GM19452 (cell line): ENCODE data around the gene NEURL1B.

Source experiments
- ATAC-seq: cut with Tn5 transposase; IDR thresholded peaks from one replicate; pipeline ENCODE4 v1.9.1; 2021; ENCODE audit not compliant: unreplicated experiment

The NEURL1B gene

DNA sequence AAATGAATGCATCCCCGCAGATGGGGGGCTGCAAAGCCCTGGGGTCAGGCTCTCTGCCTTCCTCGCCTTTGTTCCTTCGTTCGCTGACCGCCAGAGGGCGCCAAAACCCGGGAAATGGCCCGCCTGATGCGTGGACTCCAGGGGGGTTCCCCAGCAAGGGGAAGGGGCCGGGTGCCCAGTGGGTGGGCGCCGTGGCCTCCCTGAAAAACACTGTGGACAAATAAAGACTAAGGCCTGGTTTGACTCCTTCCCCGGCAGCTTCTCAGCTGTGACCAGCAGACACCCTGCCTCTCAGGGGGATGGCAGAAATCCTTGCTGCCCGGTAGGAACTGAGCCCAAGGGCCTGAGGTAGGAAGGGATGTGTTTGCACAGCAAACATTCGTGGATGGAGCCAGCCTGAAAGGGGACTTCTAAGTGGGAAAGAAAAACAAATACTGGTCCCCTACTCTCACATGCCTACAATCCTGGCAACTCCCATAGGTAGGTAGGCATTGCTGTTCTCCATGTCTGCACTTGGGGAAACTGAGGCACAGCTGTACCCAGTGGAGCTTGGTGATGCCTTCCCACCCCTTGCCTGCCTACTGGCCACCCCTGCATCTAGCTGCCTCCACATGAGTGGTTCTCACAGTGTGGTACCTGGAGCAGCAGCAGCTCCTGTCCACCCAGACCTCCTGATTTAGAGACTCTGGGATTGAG, 72.2 kb downstream of the NEURL1B start:
- no peak for ATAC-seq

GRCh38 chr5:172713809-172714490, 72.9 kb downstream of the NEURL1B start:
- ATAC-seq, result no peak

DNA sequence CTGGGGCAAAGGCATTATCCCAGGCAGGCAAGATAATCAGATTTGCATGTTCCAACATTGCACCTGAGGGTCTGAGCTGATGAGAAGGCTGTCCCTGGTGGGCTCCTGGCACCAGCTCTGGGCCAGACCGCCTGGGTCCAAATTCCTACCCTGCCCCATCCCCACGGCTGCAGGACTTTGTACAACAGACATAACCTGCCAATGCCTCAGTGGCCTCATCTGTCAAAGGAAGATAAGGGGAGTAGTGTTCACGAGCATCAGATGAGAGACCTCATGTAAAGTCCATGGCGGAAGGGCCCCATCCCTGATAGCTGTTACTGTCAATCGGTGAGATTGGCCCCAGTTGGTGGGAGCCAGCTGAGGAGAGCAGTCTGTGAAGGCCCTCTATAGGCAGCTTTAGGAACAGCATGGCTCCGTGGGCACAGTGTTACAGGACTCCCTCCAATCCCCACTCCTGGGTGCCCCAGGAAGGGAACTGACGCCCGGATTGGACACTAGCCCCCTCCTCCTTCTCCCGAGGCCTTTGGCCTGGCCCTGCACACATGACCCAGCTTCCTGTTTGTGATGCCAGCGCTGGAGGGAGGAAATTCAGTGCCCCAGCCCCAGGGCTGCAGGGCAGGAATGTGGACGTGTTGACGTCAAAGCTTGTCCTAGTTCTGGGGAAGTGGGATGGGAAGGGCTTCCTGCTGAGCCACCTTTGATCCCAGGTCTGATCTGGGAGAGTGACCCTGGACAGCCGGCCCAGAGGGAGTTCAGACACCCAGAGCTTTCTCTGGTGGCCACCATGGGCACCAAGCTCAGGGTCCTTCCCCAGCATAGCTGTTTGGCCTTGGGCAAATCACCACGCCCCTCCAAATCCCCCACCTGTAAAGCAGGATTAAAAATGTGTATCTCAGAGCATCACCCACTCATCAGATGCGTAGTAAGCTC, 73.7 kb downstream of the NEURL1B start:
- ATAC-seq, result no peak

GRCh38 chr5:172715421-172715780, 74.3 kb downstream of the NEURL1B start:
- no peak for ATAC-seq

- no peak for ATAC-seq
These were observed 75.0 kb downstream of the NEURL1B start for GRCh38 chr5:172715931-172716682.

DNA sequence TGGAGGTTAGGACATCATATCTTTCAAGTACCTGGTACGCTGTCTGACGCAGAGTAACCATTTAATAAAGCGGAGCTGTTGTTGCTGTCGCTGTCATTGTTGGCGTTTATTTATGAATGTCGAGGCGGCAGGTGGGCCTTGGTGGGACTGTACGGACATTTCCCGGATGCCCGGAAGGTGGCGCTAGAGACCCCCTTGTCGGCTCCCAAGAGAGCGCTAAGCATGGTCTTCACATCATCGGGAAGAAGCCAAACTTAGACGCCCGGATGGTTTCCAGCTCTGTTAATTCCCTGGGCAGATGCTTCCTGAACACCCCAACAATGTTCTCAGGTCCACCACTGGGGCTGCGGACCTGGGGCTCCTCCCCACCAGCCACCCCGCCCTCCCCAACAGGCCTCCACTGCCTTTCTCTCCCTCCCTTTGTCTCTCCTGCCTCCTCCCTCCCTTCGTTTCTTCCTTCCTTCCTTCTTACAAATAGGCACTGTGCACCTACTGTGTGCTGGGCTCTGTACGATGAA, 75.8 kb downstream of the NEURL1B start:
- no peak for ATAC-seq

DNA sequence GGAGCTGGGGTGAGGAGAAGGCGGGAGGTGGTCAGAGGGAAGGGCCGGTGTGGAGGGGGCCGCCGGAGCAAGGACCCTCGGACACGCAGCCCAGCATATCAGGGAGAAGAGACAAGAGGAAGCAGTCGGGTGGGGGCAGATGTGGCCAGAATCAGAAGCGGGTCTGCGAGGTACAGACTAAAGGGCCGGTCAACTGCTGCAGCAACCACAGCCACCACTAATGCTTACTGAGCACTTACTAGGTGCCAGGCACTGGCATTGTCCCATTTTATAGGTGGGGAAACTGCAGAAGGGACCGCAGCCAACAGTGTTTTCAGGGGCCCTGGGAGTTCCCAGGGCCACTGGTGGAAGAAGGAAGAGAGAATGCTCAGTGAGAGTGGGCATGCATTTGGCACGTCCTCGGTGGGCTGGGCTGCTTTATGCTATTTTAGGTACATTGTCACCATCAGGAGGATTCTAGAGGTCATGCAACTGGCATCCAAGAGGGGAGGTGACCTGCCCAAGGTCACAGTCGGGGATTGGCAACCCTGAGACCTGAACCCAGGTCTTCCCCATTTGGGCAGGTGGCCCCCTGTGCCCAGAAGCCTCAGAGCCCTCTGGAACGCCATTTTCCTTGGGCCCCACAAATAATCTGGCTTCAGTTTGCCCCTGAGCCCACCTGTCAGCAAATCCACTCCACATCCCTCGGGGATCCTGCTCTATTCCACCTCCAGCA, 76.6 kb downstream of the NEURL1B start:
- ATAC-seq, result no peak

DNA sequence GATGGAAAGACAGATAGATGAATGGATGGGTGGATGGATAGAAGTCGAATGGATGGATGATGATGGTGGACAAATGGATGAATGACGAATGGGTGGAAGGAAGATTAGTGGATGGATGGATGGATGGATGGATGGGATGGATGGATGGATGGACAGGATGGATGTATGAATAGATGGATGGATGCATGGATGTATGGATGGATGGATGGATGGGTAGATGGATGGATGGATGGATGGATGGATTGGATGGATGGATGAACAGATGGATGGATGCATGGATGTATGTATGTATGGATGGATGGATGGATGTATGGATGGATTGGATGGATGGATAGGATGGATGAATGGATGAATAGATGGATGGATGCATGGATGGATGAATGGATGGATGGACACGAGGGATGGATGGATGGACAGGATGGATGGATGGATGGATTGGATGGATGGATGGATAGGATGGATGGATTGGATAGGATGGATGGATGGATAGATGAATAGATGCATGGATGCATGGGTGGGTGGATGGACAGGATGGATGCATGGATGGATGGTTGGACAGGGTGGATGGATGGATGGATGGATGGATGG, 77.6 kb downstream of the NEURL1B start:
- ATAC-seq, result no peak

- ATAC-seq, result no peak
These were observed 78.1 kb downstream of the NEURL1B start for GRCh38 chr5:172719211-172719610.

DNA sequence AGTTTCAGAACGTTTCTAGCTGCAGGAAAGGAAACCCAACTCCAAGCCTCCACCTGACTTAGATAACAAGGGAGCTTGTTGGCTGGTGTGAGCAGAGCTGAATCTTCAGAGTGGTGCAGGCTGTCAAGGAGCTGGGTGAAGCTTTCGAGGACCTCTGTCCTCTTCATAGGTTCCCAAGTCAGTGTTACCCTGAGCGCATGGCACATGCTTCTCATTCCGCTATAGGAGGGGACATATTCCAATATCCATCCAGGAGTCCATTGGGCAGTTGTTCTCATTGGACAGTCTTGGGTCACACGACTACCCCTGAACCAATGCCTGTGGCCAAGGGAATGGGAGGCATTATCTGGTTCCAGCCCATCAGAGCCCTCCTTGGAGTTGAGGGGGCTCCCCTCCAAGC, 79.6 kb downstream of the NEURL1B start:
- ATAC-seq, result no peak

DNA sequence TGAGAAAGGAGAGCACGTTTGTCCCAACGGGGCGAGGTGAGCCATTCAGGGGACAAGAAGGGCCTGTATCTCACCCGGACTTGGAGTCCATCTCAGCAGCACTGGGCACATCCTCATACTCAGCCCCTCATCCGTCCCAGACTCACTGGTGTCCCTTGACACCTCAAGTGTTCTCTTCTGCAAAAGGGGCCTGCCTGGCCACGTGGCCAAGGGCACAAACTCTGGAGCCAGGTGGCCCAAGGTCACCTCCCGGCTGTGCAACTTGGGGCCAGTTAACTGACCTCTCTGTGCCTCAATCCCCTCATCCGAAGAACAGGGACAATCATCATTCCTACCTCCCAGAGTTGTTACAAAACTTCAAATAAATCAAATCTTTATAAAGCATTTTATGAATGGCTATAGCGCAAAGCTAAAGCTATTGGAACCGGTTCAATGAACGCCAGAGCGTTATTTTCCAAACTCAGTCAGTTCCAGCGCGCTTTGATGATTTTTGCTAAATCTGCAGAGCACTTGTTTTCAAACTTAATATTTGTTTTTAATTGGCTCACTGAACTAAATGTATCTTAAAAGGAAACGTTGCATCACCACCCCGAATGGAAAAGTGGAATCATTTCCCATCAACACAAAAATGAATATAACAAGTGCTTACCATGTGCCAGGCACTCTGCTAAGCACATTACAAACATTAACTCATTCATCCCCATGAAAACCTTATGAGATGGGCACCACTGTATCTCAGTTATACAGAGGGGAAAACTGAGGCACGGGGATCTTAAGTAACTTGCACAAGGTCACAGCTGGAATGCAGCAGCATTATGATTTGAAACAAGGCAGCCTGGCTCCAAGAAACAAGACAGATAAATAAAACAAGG, 80.6 kb downstream of the NEURL1B start:
- ATAC-seq, result no peak

DNA sequence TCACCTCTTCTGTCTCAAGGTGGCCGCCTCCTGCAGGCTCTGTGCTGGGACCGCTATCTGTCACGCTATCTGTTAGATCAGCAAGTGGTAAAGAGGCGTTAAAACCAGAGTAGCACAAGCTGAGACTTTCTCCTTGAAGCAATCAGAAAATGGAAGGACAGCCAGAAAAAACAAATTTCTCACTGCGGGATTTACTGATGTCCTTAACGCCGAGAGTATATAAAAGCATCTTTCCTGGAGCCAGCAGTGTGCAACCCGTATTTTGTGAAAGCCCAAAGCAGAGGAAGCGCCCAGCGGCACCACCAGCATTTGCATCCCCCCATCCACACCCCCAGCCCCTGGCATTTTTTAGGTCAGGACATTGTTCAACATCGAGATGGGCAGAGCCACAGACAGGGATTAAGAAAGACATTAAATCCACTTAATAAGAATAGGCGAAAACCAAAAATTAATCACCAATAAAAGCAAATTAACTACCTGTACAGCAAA, 81.3 kb downstream of the NEURL1B start:
- ATAC-seq, result no peak

- ATAC-seq, result no peak
These were observed 82.4 kb downstream of the NEURL1B start for GRCh38 chr5:172723508-172723907.

- no peak for ATAC-seq
These were observed 83.5 kb downstream of the NEURL1B start for GRCh38 chr5:172724242-172725183.

- no peak for ATAC-seq
These were observed 84.2 kb downstream of the NEURL1B start for GRCh38 chr5:172725273-172725672.

DNA sequence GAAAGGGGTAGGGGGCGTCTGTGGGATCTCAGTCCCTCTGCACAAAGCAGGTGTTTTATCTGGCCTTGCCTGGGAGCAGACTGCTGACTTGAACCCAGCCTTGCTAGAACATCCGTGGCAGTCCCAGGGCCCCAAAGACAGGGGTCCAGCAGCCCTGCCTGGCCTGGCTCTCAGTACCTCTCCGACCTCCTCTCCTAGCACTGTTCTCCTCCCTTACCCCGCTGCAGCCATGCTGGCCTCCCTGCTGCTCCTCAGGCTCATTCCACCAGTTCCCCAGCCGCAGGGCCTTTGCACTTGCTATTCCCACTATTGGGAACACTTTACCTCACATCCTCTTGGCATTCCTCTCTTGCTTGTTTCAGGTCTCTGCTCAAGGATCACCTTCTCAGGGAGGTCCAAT, 84.7 kb downstream of the NEURL1B start:
- ATAC-seq, result no peak

DNA sequence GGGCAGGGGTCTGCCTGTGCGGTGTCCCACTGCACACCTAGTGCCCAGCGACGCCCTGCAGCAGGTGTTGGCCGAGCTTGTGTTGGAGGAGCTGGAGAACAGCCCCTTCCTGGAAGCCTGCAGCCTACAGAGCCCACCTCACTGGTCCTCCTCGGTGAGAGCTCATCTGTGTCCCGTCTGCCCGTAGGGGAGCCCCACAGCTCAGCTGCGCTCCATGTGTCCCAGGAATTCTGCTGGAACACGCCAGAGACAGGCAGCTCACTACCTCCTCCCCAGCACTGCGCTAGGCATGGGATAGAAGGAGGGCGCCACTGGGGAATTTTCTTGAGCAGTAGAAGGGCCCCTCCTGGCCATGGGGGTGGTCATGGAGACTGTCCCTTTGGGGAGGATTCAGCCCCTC, 85.9 kb downstream of the NEURL1B start:
- no peak for ATAC-seq

- ATAC-seq, result no peak
These were observed 86.5 kb downstream of the NEURL1B start for GRCh38 chr5:172727551-172727950.
